DOHH2 (cell line): Measurements from ENCODE around the gene PPP2R3A.
A peak's percentile ranks its signal among the peaks of the same experiment; 100 is the strongest.

Experiments
- H3F3A ChIP-seq: fragments of 200-600 bp; sonication (generic), shearing (Covaris generic); 2 replicates; pipeline ENCODE4 v1.6.0; 2016; ENCODE audit warnings: antibody characterized with exemption, mild to moderate bottlenecking; ENCODE audit not compliant: control insufficient read depth, insufficient read depth
- H3K27ac ChIP-seq: fragments of 200-600 bp; sonication (generic); 2 replicates; pipeline ENCODE4 v1.5.1; 2014; ENCODE audit warnings: low read depth, mild to moderate bottlenecking, low read length, moderate library complexity
- H3K27me3 ChIP-seq: fragments of 200-600 bp; sonication (generic); 2 replicates; pipeline ENCODE4 v1.6.1; 2014; ENCODE audit warnings: mild to moderate bottlenecking, low read length, mixed read lengths; ENCODE audit not compliant: control insufficient read depth
- H3K36me3 ChIP-seq: fragments of 200-600 bp; sonication (generic); 2 replicates; pipeline ENCODE4 v1.6.1; 2014; ENCODE audit warnings: mild to moderate bottlenecking, low read length, moderate library complexity, mixed read lengths; ENCODE audit not compliant: control insufficient read depth
- H3K4me1 ChIP-seq: fragments of 200-600 bp; sonication (generic); 2 replicates; pipeline ENCODE4 v1.6.1; 2014; ENCODE audit warnings: mild to moderate bottlenecking, low read length, mixed read lengths; ENCODE audit not compliant: control insufficient read depth
- H3K4me2 ChIP-seq: fragments of 200-600 bp; sonication (generic); 2 replicates; pipeline ENCODE4 v1.6.0; 2014; ENCODE audit warnings: mild to moderate bottlenecking, low read length, moderate library complexity
- H3K4me3 ChIP-seq: fragments of 200-600 bp; sonication (generic); 2 replicates; pipeline ENCODE4 v1.5.1; 2014; ENCODE audit warnings: mild to moderate bottlenecking, low read length, mixed read lengths
- H3K79me2 ChIP-seq: fragments of 200-600 bp; sonication (generic); 2 replicates; pipeline ENCODE4 v1.6.1; 2014; ENCODE audit warnings: mild to moderate bottlenecking, low read length, mixed read lengths; ENCODE audit not compliant: control insufficient read depth
- H3K9me2 ChIP-seq: fragments of 200-600 bp; sonication (generic); replicated peaks from 2 replicates; pipeline ENCODE4 v1.6.1; 2014; ENCODE audit warnings: mild to moderate bottlenecking, low read length, mixed read lengths; ENCODE audit not compliant: control insufficient read depth
- H3K9me3 ChIP-seq: fragments of 200-600 bp; sonication (generic); 2 replicates; pipeline ENCODE4 v1.6.1; 2014; ENCODE audit warnings: antibody characterized with exemption, low read length, mixed read lengths; ENCODE audit not compliant: control insufficient read depth, insufficient read depth
- H4K20me1 ChIP-seq: fragments of 200-600 bp; sonication (generic); 2 replicates; pipeline ENCODE4 v1.6.0; 2014; ENCODE audit warnings: low read depth, mild to moderate bottlenecking, antibody characterized with exemption, low read length, moderate library complexity; ENCODE audit not compliant: control insufficient read depth, insufficient read depth
- EZH2phosphoT487 ChIP-seq: fragments of 200-600 bp; sonication (generic); IDR thresholded peaks from 2 replicates; pipeline ENCODE4 v1.6.1; 2017; ENCODE audit warnings: borderline replicate concordance, mild to moderate bottlenecking, antibody characterized with exemption, low read length, moderate library complexity, mixed read lengths
- TF ChIP-seq, protein P1 (sequence below): fragments of 200-600 bp; sonication (generic); IDR thresholded peaks from one replicate; pipeline ENCODE4 v1.5.1; 2014; ENCODE audit warnings: antibody characterized with exemption, mild to moderate bottlenecking, low read depth, low read length; ENCODE audit not compliant: poor library complexity, severe bottlenecking

Gene PPP2R3A

DNA sequence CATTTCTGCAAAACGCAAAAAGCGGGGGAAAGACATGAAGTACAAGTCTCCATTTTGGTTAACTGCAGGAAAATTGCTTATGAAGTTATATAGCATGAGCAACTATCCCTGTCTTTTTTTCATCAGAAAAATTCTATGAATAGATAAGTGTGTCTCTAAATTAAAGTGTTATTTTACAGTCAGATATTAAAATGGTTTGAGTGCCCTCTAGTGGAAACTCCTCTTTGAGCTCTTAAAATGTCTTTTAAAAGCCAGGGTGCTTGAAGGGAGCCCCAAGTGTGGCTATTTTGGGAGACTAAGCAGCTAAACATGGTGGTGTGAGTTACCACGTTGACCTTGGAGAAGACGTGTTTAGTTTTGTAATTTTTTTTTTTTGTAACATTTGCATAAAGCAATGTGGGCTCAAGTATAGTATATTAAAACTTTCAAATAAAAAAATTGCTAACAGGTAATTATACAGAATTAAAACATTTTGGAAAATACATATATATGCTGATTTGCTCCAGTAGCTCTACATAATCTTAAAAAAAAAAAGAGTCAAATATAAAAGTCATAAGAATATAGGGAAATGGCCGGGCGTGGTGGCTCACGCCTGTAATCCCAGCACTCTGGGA lies 77.2 kb downstream of the PPP2R3A start:
- Histone ChIP-seq H3K27me3 (peaks cover 4% of the 10 kb centered on the region; the same call in 1 of the 2 replicates), H3K27ac (no peak overlapping the region), H3F3A (no peaks in the 10 kb centered on the region), H3K4me2 (no peak overlapping the region), H3K4me1 (no peaks in the 10 kb centered on the region), H3K79me2 (no peaks in the 10 kb centered on the region), H3K4me3 (no peak overlapping the region), H3K9me2 (no peaks in the 10 kb centered on the region), H4K20me1 (no peaks in the 10 kb centered on the region), H3K36me3 (no peaks in the 10 kb centered on the region), H3K9me3 (no peaks in the 10 kb centered on the region)
- TF ChIP-seq, protein P1, sequence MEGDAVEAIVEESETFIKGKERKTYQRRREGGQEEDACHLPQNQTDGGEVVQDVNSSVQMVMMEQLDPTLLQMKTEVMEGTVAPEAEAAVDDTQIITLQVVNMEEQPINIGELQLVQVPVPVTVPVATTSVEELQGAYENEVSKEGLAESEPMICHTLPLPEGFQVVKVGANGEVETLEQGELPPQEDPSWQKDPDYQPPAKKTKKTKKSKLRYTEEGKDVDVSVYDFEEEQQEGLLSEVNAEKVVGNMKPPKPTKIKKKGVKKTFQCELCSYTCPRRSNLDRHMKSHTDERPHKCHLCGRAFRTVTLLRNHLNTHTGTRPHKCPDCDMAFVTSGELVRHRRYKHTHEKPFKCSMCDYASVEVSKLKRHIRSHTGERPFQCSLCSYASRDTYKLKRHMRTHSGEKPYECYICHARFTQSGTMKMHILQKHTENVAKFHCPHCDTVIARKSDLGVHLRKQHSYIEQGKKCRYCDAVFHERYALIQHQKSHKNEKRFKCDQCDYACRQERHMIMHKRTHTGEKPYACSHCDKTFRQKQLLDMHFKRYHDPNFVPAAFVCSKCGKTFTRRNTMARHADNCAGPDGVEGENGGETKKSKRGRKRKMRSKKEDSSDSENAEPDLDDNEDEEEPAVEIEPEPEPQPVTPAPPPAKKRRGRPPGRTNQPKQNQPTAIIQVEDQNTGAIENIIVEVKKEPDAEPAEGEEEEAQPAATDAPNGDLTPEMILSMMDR, result peak; percentile 61
- TF ChIP-seq EZH2phosphoT487, result no peak

DNA sequence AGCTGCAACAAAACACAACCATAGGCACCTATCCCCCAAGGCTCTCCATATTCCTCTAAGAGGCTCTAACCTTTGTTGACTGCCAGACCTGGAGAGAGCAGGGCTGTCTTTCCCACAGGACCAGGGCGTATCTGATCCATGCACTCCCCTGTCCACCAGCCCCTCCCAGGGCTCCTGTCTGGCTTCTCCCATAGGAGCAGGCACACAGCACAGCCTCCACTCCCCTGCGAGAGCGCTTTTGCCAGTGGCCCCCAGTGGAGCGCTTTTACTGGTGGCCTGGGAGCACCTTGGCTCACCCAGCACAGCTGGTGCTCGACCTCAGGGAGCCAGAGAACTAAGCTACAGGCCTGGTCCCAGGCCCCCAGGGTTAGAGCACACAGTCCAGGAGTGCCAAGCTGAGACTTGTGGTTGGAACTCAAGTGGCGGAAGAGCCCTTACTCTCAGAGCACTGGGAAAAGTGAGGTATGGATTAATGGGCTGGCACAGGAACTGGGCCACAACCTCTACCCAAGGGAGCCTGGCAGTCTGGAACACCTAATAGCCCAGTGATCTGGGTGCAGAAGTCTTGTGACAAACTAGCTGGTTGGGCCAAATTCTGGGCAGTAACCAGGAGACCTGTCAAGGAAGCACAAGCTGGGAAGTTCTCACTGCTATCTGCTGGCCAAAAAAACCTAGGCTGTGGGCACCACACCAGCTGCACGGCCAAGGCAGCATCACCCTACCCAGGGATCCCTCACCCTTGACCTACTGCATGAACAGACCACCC lies 79.6 kb downstream of the PPP2R3A start:
- H3K4me3 ChIP-seq, result no peak overlapping the region
- H3K9me3 ChIP-seq, result no peaks in the 10 kb centered on the region
- H4K20me1 ChIP-seq, result no peaks in the 10 kb centered on the region
- no peak for TF ChIP-seq EZH2phosphoT487
- TF ChIP-seq, protein P1, result no peak
- H3K4me2 ChIP-seq, result no peak overlapping the region
- H3K27me3 ChIP-seq, result no peaks in the 10 kb centered on the region
- H3K27ac ChIP-seq, result no peak overlapping the region
- H3K4me1 ChIP-seq, result no peaks in the 10 kb centered on the region
- no peaks in the 10 kb centered on the region for H3F3A ChIP-seq
- no peaks in the 10 kb centered on the region for H3K79me2 ChIP-seq
- H3K36me3 ChIP-seq, result no peaks in the 10 kb centered on the region
- H3K9me2 ChIP-seq, result no peaks in the 10 kb centered on the region

DNA sequence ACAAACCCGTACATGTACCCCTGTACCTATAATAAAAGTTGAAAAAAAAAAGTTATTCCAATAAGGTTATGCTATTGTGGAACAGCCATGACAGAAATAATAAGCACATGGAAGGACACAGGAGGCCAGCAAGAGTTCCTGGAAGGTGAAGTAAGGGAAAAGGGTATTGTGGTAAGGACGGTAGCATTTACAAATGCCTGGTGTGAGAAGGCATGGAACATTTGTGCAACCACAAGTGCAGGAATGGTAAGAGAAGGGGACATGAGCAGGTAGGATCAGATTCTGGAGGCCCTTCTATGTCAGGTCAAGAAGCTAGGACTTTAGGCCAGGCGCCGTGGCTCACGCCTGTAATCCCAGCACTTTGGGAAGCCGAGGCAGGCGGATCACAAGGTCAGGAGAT lies 82.5 kb downstream of the PPP2R3A start:
- Histone ChIP-seq H3K4me1 (no peaks in the 10 kb centered on the region), H3K9me2 (no peaks in the 10 kb centered on the region), H3K27me3 (no peaks in the 10 kb centered on the region), H3F3A (no peaks in the 10 kb centered on the region), H3K9me3 (no peaks in the 10 kb centered on the region), H3K79me2 (no peaks in the 10 kb centered on the region), H3K4me2 (no peak overlapping the region), H3K4me3 (no peak overlapping the region), H3K27ac (no peak overlapping the region), H3K36me3 (no peaks in the 10 kb centered on the region), H4K20me1 (no peaks in the 10 kb centered on the region)
- no peak for TF ChIP-seq EZH2phosphoT487
- TF ChIP-seq, protein P1, result no peak
